Gastrocnemius medialis (tissue), 4 donors: ENCODE results near the gene CYLD.

ENCODE experiments used
- POLR2A ChIP-seq, 2 donors: fragments of 450-650 bp; IDR thresholded peaks; one replicate each; pipeline ENCODE4 v1.6.1; 2017; ENCODE audit warnings: antibody characterized with exemption in 2 of 2, mild to moderate bottlenecking in 2 of 2, moderate library complexity in 2 of 2
- TF ChIP-seq, protein P1 (sequence below), 5 experiments: fragments of 450-650 bp in 3 of 5; fragments of 200-600 bp in 2 of 5; sonication (generic) in 2 of 5; IDR thresholded peaks in 4 of 5; conservative IDR thresholded peaks in 1 of 5; 1 replicate in 4 of 5; 2 replicates in 1 of 5; pipeline ENCODE4 v1.5.1; 2016 to 2019; ENCODE audit warnings: antibody characterized with exemption in 5 of 5, mild to moderate bottlenecking in 3 of 5, moderate library complexity in 3 of 5

- TF ChIP-seq, protein P1, sequence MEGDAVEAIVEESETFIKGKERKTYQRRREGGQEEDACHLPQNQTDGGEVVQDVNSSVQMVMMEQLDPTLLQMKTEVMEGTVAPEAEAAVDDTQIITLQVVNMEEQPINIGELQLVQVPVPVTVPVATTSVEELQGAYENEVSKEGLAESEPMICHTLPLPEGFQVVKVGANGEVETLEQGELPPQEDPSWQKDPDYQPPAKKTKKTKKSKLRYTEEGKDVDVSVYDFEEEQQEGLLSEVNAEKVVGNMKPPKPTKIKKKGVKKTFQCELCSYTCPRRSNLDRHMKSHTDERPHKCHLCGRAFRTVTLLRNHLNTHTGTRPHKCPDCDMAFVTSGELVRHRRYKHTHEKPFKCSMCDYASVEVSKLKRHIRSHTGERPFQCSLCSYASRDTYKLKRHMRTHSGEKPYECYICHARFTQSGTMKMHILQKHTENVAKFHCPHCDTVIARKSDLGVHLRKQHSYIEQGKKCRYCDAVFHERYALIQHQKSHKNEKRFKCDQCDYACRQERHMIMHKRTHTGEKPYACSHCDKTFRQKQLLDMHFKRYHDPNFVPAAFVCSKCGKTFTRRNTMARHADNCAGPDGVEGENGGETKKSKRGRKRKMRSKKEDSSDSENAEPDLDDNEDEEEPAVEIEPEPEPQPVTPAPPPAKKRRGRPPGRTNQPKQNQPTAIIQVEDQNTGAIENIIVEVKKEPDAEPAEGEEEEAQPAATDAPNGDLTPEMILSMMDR (IDR thresholded peaks at IDR 0.05 in 4 of 5, conservative IDR thresholded peaks at IDR 0.05 in 1 of 5) = no peak
- TF ChIP-seq POLR2A (IDR thresholded peaks at IDR 0.05) = no peak
Observed at GRCh38 chr16:50737420-50737959, 4.4 kb upstream of the CYLD start.
